ENCODE data around the gene KRT84.
"Not testable (repeated sequence)": the region's sequence is repeated elsewhere in the genome, so short reads cannot be mapped to it uniquely, and the experiment has no call there.

KRT84 gene

GRCh38 chr12:52410589-52411248, 25.3 kb upstream of the KRT84 start:
- not testable (repeated sequence) for DNase-seq

GRCh38 chr12:52407918-52408317, 22.5 kb upstream of the KRT84 start:
- DNase-seq = no peak

GRCh38 chr12:52405922-52406385, 20.5 kb upstream of the KRT84 start, which contains the start of gene KRT82:
KRT82 (minus strand) TSS chr12:52406335; CDS start chr12:52406277, 58 bp downstream.
- no peak for DNase-seq

- DNase-seq = no peak
Measured at GRCh38 chr12:52404951-52405350, 19.5 kb upstream of the KRT84 start.

- no peak for DNase-seq
Measured at GRCh38 chr12:52403561-52403960, 18.1 kb upstream of the KRT84 start.

- no peak for DNase-seq
Measured at GRCh38 chr12:52402873-52403540, 17.6 kb upstream of the KRT84 start.

- DNase-seq = no peak
Measured at GRCh38 chr12:52402377-52402776, 16.9 kb upstream of the KRT84 start.

GRCh38 chr12:52401926-52402325, 16.5 kb upstream of the KRT84 start:
- no peak for DNase-seq

GRCh38 chr12:52401526-52401925, 16.1 kb upstream of the KRT84 start:
- no peak for DNase-seq

GRCh38 chr12:52400906-52401305, 15.5 kb upstream of the KRT84 start:
- no peak for DNase-seq

GRCh38 chr12:52399756-52400155, 14.3 kb upstream of the KRT84 start:
- no peak for DNase-seq

GRCh38 chr12:52398176-52398575, 12.7 kb upstream of the KRT84 start:
- no peak for DNase-seq

- DNase-seq = no peak
Measured at GRCh38 chr12:52396656-52397055, 11.2 kb upstream of the KRT84 start.

GRCh38 chr12:52395761-52396434, 10.4 kb upstream of the KRT84 start:
- no peak for DNase-seq

- no peak for DNase-seq
Measured at GRCh38 chr12:52394836-52395405, 9.5 kb upstream of the KRT84 start.

GRCh38 chr12:52392465-52393007, 7.1 kb upstream of the KRT84 start:
- no peak for DNase-seq

- no peak for DNase-seq
Measured at GRCh38 chr12:52391618-52392002, 6.2 kb upstream of the KRT84 start.

GRCh38 chr12:52390739-52391617, 5.5 kb upstream of the KRT84 start:
- no peak for DNase-seq

GRCh38 chr12:52389313-52390207, 4.1 kb upstream of the KRT84 start:
- no peak for DNase-seq

- DNase-seq = no peak
Measured at GRCh38 chr12:52387859-52388258, 2.4 kb upstream of the KRT84 start.

GRCh38 chr12:52383331-52383730, 2.1 kb downstream of the KRT84 start:
- DNase-seq = no peak
